KOPT-K1 (cell line): ENCODE data around the gene FFAR4.
"Not testable (repeated sequence)": the region's sequence is repeated elsewhere in the genome, so short reads cannot be mapped to it uniquely, and the experiment has no call there.

Experiments
- H3K27ac ChIP-seq: fragments of 200-600 bp; sonication (generic); 2 replicates; pipeline ENCODE4 v1.5.1; 2016; ENCODE audit warnings: antibody characterized with exemption, mild to moderate bottlenecking, low read depth, low read length; ENCODE audit not compliant: poor library complexity, severe bottlenecking
- H3K36me3 ChIP-seq: fragments of 200-600 bp; sonication (generic); 2 replicates; pipeline ENCODE4 v1.5.1; 2017; ENCODE audit warnings: antibody characterized with exemption, mild to moderate bottlenecking, low read length, moderate library complexity; ENCODE audit not compliant: insufficient read depth
- H3K9me3 ChIP-seq: fragments of 200-600 bp; sonication (generic); 2 replicates; pipeline ENCODE4 v1.5.1; 2017; ENCODE audit warnings: antibody characterized with exemption, low read length, mild to moderate bottlenecking; ENCODE audit not compliant: insufficient read depth, poor library complexity, severe bottlenecking

The FFAR4 gene

GRCh38 chr10:93566435-93567276 lies at the start of gene FFAR4:
TSS of gene FFAR4 (plus strand) at chr10:93566665. CDS start at chr10:93566721, 56 bp downstream.
- Histone ChIP-seq H3K27ac (no peak within 1 kb of the TSS), H3K36me3 (no peaks in the 10 kb centered on the region), H3K9me3 (no peaks in the 10 kb centered on the region)

GRCh38 chr10:93518531-93518930 lies 47.9 kb upstream of the FFAR4 start:
- Histone ChIP-seq H3K27ac (no peak overlapping the region), H3K9me3 (peaks cover 31% of the 10 kb centered on the region), H3K36me3 (peaks cover 80% of the 10 kb centered on the region)

GRCh38 chr10:93535293-93535692 lies 31.2 kb upstream of the FFAR4 start:
- no peak overlapping the region for H3K27ac ChIP-seq
- H3K36me3 ChIP-seq: peaks cover under 1% of the 10 kb centered on the region; the same call in 1 of the 2 replicates
- no peaks in the 10 kb centered on the region for H3K9me3 ChIP-seq

GRCh38 chr10:93540871-93541270 lies 25.6 kb upstream of the FFAR4 start:
- not testable (repeated sequence) for H3K9me3 ChIP-seq, H3K27ac ChIP-seq, H3K36me3 ChIP-seq

GRCh38 chr10:93541402-93542357 lies 24.8 kb upstream of the FFAR4 start:
- H3K27ac ChIP-seq: no peak overlapping the region
- H3K9me3 ChIP-seq: no peaks in the 10 kb centered on the region
- no peaks in the 10 kb centered on the region for H3K36me3 ChIP-seq

GRCh38 chr10:93542358-93542791 lies 24.1 kb upstream of the FFAR4 start:
- Histone ChIP-seq H3K9me3 (no peaks in the 10 kb centered on the region), H3K27ac (no peak overlapping the region), H3K36me3 (no peaks in the 10 kb centered on the region)

- H3K36me3 ChIP-seq, H3K9me3 ChIP-seq, H3K27ac ChIP-seq: not testable (repeated sequence)
Measured at GRCh38 chr10:93546995-93547394, 19.5 kb upstream of the FFAR4 start.

GRCh38 chr10:93547522-93547921 lies 18.9 kb upstream of the FFAR4 start:
- H3K9me3 ChIP-seq: no peaks in the 10 kb centered on the region

GRCh38 chr10:93548376-93549071 lies 17.9 kb upstream of the FFAR4 start:
- Histone ChIP-seq H3K9me3 (no peaks in the 10 kb centered on the region), H3K27ac (no peak overlapping the region), H3K36me3 (no peaks in the 10 kb centered on the region)

More at GRCh38 chr10:93547522-93547921, 18.9 kb upstream of the FFAR4 start:
- H3K27ac ChIP-seq: no peak overlapping the region
- no peaks in the 10 kb centered on the region for H3K36me3 ChIP-seq

GRCh38 chr10:93550606-93551005 lies 15.9 kb upstream of the FFAR4 start:
- H3K9me3 ChIP-seq: no peaks in the 10 kb centered on the region
- no peak overlapping the region for H3K27ac ChIP-seq
- no peaks in the 10 kb centered on the region for H3K36me3 ChIP-seq

- Histone ChIP-seq H3K36me3 (no peaks in the 10 kb centered on the region), H3K9me3 (no peaks in the 10 kb centered on the region), H3K27ac (no peak overlapping the region)
Measured at GRCh38 chr10:93552780-93553179, 13.7 kb upstream of the FFAR4 start.

- H3K27ac ChIP-seq: no peak overlapping the region
- no peaks in the 10 kb centered on the region for H3K9me3 ChIP-seq
- no peaks in the 10 kb centered on the region for H3K36me3 ChIP-seq
Measured at GRCh38 chr10:93553482-93554315, 12.8 kb upstream of the FFAR4 start.

GRCh38 chr10:93554316-93554663 lies 12.2 kb upstream of the FFAR4 start:
- Histone ChIP-seq H3K36me3 (no peaks in the 10 kb centered on the region), H3K9me3 (no peaks in the 10 kb centered on the region), H3K27ac (no peak overlapping the region)

- H3K36me3 ChIP-seq: no peaks in the 10 kb centered on the region
- no peak overlapping the region for H3K27ac ChIP-seq
- no peaks in the 10 kb centered on the region for H3K9me3 ChIP-seq
Measured at GRCh38 chr10:93554760-93555432, 11.6 kb upstream of the FFAR4 start.
